Measurements from ENCODE around the gene CIRBP. TPM values are rescaled to one million over a fixed set of nuclear protein-coding genes. Genes with fewer than 3 reads are reported as not detected.
"Not testable (repeated sequence)": the region's sequence is repeated elsewhere in the genome, so short reads cannot be mapped to it uniquely, and the experiment has no call there.

The CIRBP gene
- total RNA-seq, 1 experiment from 2014 or later: 115 TPM

DNA sequence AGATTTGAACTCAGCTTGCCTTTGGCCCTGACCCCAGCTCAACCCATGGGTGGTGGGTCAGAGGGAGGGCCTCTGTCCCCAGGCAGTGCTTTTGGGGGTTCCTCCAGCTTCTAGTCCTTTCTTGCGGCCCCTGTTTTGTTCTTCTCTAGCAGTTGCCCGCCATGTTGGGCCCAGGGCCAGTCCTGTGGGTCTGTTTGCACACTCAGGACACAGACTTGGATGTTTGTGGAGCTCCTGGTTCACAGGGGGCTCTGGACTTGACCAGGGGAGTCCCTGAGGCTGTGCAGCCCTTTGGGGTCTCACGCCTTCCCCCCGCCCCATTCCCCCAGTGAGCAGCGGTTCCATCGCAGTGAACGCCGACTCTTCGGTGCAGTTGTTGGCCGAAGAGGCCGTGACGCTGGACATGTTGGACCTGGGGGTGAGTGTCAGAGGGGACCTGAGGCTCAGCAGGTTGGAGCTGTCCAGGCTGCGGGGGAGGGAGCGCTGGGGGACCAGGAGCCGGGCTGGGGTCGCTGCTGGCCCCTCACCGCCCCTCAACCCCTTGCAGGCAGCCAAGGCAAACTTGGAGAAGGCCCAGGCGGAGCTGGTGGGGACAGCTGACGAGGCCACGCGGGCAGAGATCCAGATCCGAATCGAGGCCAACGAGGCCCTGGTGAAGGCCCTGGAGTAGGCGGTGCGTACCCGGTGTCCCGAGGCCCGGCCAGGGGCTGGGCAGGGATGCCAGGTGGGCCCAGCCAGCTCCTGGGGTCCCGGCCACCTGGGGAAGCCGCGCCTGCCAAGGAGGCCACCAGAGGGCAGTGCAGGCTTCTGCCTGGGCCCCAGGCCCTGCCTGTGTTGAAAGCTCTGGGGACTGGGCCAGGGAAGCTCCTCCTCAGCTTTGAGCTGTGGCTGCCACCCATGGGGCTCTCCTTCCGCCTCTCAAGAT is 25.1 kb upstream of the CIRBP start:
- DNase-seq (ENCODE audit: low read depth): peak; percentile 75

GRCh38 chr19:1244693-1245451 is 24.3 kb upstream of the CIRBP start:
- DNase-seq (ENCODE audit: low read depth): no peak

DNA sequence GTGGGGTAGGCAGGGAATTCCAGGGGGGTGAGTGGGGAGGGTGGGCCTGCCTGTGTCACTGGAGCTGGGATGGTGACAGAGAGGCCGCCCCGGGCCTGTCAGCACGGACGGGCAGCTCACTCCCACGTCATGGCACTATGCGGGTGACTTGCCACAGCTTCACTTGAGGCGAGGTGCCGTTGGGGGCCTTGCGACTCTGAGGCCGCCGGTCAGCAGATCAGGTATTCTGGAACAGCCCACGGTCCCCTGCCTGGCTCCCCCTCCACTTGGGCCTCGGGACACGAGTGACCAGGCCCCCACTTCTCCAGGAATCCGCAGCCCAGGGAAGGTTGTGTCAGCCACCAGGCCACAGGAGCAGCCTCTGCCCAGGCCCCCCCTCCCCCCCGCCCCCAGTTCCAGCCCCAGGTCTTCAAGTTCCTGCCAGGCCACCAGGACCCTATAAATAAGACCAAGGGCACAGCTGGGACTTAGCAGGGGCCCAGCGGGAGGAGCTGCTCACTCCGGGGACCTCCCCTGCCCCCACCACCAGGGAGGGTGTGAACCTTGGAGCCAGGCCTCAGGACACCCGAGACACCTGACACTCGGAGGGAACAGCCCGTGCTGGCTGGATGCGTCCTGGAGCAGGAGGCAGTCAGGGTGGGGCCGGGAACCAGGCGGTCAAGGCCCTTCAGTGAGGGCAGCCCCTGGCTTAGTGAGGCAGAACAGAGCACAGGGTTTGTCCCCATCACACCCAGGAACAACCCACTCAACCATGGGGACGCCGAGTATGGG is 23.5 kb upstream of the CIRBP start:
- no peak for DNase-seq (ENCODE audit: low read depth)

DNA sequence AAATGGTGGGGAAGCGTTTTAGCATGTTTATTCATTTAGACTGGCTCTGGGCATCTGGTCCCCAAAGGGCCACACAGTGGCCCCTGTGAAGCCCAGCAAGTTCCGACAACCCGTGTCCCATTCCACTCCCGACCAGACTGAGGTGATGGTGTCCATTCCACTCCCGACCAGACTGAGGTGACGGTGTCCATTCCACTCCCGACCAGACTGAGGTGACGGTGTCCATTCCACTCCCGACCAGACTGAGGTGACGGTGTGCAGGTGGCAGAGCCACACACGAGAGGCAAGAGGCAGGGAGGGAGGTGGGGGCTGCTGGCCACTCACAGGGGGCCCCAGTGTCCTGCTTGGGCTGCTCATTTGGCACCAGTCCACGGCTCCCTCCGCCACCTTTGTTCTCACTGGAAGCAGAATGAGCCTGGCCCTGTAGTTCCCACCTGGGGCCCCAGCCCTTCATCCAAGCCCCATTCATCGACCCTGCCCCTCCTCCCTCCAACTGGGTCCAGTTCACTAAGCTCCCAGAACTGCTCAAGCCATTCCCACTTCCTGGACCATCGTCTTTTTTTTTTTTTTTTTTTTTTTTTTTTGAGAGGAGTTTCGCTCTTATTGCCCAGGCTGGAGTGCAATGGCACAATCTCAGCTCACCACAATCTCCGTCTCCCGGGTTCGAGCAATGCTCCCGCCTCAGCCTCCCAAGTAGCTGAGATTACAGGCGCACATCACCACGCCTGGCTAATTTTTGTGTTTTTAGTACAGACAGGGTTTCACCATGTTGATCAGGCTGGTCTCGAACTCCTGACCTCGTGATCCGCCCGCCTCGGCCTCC is 22.7 kb upstream of the CIRBP start:
- DNase-seq (ENCODE audit: low read depth): not testable (repeated sequence)

- no peak for DNase-seq (ENCODE audit: low read depth)
Measured at GRCh38 chr19:1247748-1248138, 21.4 kb upstream of the CIRBP start.

DNA sequence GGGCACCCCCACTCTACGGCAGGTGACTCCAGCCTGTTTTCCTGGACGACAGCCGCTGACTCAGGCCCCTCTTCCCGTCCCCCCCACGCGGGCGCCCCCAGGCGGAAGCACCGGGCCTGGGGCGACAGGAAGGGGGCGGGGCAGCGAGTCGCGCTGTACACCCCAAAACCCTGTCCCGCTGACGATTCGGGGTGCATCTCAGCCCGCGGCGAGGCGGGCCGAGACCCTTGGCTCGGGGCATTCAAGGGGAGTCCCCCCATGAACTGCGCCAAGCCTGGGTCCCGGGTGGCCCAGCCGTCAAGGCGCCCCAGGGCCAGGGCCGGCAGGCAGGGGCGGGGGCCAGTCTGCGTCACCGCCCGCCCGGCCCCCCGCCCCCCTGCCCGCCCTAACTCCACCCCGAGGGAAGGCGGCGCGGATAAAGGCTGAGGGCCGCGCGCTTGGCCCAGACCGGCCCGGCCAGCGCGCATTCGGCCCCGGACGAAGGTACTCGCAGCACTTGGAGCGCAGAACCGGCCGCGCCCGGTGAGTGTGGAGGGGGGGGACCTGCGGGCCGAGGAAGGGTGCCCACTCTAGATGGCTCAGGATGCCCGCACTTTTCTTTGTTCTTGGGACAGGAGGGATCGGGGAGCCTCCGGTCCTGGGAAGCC is 20.9 kb upstream of the CIRBP start, which contains the start of gene MIDN:
Gene MIDN, plus strand, starts transcription at position 445 of the 647 bp plus-strand sequence. CDS start 1,714 bp downstream, outside the sequence.
- peak; percentile 89 for DNase-seq (ENCODE audit: low read depth)

GRCh38 chr19:1248786-1249297 is 20.3 kb upstream of the CIRBP start:
- no peak for DNase-seq (ENCODE audit: low read depth)

GRCh38 chr19:1249298-1249989 is 19.7 kb upstream of the CIRBP start:
- peak; percentile 95 for DNase-seq (ENCODE audit: low read depth)

DNA sequence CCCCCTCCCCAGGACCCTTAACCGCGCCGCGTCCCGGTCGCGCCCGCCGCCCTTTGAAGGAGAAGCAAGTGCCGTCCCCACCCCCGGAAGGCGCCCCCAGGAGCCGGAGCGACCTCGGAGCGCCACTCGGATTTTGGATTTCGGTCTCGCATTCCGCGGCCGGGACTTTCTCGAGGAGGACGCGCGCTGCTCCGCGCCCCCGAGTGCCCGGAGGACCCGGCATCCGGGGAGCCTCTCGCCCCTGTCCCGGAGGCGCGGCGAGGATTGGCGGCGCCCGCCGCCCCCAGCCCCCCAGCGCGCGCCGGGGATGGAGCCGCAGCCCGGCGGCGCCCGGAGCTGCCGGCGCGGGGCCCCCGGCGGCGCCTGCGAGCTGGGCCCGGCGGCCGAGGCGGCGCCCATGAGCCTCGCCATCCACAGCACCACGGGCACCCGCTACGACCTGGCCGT is 19.1 kb upstream of the CIRBP start:
- no peak for DNase-seq (ENCODE audit: low read depth)

GRCh38 chr19:1250437-1251260 is 18.5 kb upstream of the CIRBP start:
- peak; percentile 49 for DNase-seq (ENCODE audit: low read depth)

DNA sequence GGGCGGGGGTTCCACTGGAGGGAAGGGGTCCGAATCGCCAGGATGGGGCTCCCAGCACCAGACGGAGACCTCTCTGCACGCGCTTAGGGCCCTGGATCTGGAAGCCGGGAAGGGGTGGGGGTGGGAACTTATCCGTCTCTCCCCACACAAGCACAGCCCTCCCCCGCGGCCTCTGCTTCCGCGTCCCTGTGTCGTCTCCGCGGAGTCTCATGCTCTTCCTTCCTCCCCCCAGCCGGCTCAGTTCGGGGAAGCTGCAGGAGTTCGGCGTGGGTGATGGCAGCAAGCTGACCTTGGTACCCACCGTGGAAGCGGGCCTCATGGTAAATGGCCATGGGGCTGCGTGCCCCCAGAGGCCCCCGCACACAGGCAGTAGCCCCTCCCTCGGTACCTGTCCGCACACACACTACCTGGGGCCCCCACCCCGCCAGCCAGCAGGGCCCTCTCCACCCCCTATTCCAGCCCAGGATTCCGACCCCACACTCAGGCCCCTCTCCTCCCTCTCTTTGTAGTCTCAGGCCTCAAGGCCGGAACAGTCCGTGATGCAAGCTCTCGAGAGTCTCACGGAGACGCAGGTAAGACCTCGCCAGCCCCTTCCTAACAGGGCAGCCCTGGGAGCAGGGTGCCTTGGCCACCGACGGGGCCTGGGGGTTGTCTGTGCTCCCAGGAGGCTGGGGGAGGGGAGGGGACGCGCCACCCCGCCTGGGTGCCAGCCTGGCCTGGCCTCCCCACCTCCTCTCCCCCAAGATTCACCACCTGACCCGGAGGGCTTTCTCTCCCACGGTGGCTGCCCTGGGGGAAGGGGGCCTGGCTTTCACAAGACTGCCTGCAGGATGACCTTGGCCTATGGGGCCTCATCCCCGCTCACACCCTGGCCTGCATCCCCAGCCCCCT is 17.6 kb upstream of the CIRBP start:
- DNase-seq (ENCODE audit: low read depth): peak; percentile 79

DNA sequence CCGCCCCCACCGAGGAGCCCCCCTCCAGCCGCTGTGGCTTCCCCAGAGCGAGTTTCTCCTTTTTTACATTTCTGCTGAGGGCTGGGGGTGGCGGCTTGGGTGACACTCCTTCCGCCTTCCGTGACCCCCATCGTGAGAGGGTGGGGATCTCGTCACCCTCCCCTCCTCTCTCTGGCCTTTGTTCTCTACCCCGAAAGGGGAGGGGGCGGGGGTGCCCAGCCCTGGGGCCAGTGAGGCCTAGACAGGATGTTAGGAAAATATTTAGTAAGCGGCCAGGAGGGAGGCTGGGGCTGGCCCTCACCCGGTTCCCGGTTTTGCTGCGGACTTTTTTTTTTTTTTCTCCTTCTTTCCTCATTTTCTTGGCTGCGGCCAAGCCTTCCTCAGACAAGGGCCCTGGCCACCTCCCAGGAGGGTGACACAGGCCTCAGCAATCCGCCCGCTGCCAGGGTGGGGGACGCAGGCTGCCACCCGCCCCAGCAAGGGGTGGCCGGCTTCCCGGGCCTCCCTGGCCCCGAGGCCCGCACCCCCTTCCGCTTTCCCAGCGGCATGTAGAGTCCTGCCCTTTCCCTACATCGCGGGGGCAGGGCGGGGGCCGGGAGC is 16.8 kb upstream of the CIRBP start:
- DNase-seq (ENCODE audit: low read depth): peak; percentile 97

- peak; percentile 97 for DNase-seq (ENCODE audit: low read depth)
Measured at GRCh38 chr19:1252821-1253513, 16.2 kb upstream of the CIRBP start.

DNA sequence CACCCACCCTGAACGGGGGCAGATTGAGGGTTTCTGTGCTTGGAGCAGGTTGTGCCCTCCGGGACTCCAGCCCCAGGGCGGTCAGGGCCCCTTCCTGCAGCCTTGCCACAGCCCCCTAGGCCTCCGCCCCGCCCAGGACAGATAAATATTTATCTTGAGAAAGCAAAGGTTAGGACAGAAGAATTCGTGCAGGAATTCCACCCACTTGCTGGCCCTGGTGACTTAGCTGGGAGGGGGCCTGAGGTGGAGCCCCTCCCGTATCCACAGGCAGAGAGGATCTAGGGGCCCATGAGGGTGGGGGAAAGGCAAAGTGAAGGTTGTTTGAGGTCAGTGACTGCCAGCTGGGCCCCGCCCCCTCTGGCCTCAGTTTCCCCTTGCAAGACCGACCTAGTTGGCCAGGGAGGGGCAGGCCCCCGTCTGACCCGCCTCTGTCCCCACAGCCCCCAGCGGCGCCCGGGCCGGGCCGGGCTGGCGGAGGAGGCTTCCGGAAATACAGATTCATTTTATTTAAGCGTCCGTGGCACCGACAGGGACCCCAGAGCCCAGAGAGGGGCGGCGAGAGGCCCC is 15.5 kb upstream of the CIRBP start:
- no peak for DNase-seq (ENCODE audit: low read depth)

DNA sequence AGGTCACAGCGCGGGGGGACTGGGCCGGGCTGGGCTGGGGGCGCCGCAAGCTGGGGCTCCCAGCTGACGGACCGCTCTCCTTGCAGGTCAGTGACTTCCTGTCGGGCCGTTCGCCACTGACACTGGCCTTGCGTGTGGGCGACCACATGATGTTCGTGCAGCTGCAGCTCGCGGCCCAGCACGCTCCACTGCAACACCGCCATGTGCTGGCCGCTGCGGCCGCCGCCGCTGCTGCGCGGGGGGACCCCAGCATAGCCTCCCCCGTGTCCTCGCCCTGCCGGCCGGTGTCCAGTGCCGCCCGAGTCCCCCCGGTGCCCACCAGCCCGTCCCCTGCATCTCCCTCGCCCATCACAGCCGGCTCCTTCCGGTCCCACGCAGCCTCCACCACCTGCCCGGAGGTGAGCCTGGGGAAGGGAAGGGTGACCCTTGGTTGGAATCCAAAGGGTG is 15.0 kb upstream of the CIRBP start:
- no peak for DNase-seq (ENCODE audit: low read depth)

DNA sequence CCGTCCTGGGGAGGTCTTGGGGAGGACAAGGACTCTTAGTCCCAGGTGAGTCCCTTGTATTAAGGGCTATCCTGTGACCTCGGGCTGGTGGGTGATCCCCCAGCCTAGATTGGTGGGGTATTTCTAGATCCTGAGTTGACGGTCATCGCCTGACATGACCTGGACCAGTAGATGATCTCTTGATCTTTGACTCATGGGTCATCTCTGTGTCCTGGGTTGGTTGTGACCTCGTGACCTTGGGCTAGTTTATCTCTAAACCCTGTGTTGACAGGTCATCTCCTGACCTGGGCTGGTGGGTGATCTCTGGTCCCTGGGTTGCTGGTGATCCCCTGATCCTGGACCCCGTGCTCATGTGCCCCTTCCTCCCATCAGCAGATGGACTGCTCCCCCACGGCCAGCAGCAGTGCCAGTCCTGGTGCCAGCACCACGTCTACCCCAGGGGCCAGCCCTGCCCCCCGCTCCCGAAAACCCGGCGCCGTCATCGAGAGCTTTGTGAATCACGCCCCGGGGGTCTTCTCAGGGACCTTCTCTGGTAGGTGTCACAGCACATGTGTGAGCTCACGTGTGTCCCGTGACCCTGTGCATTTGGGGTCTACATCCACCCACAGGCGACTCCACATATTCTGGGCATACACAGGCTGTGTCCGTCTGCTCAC is 14.5 kb upstream of the CIRBP start:
- DNase-seq (ENCODE audit: low read depth): no peak
